NT2/D1 (cell line): Measurements from ENCODE around the gene MEGF8.

Source experiments
- SUZ12 ChIP-seq: IDR thresholded peaks from 2 replicates; pipeline ENCODE4 v1.6.1; 2011; ENCODE audit not compliant: insufficient read length, insufficient read depth; ENCODE audit errors: extremely low read depth
- ZNF274 ChIP-seq: IDR thresholded peaks from 2 replicates; pipeline ENCODE4 v1.6.1; 2011; ENCODE audit warnings: mild to moderate bottlenecking, low read depth, low read length

- TF ChIP-seq SUZ12 = no peak
- no peak for TF ChIP-seq ZNF274
These were observed 46.8 kb upstream of the MEGF8 start for GRCh38 chr19:42278452-42279154.
